Calu3 (cell line): ENCODE data around the gene CPEB2. TPM values are rescaled to one million over a fixed set of nuclear protein-coding genes. Genes with fewer than 3 reads are reported as not detected.

Experiments used
- BruUV-seq: library from RNA; stranded (reverse); fragments of 400-500 nt; replicated peaks from 2 replicates; lab custom pipeline; 2021; lab: Mats Ljungman, UMichigan
- CTCF ChIA-PET: fragments of 300-600 bp; sonication (Branson Sonifier 250); formaldehyde crosslinking; loops from one replicate; lab custom pipeline; 2022; ENCODE audit warnings: antibody characterized with exemption; lab: Charles Lee
- DNase-seq: peaks from one replicate; pipeline ENCODE4 v3.0.0; 2022
- H3K27ac Mint-ChIP-seq: one replicate; pipeline ENCODE4 v1.8.0; 2022; ENCODE audit warnings: mixed read lengths; ENCODE audit not compliant: unreplicated experiment
- H3K27me3 Mint-ChIP-seq: one replicate; pipeline ENCODE4 v1.8.0; 2022; ENCODE audit warnings: mixed read lengths; ENCODE audit not compliant: unreplicated experiment
- H3K36me3 Mint-ChIP-seq: one replicate; pipeline ENCODE4 v1.8.0; 2022; ENCODE audit warnings: mild to moderate bottlenecking, moderate library complexity, mixed read lengths; ENCODE audit not compliant: insufficient read depth, unreplicated experiment
- H3K4me1 Mint-ChIP-seq: one replicate; pipeline ENCODE4 v1.8.0; 2022; ENCODE audit warnings: mild to moderate bottlenecking, low read depth, mixed read lengths; ENCODE audit not compliant: unreplicated experiment
- H3K4me3 Mint-ChIP-seq: one replicate; pipeline ENCODE4 v1.8.0; 2022; ENCODE audit warnings: mild to moderate bottlenecking, low read depth, moderate library complexity, mixed read lengths; ENCODE audit not compliant: unreplicated experiment
- H3K9me3 Mint-ChIP-seq: one replicate; pipeline ENCODE4 v1.8.0; 2022; ENCODE audit warnings: low read depth, mixed read lengths; ENCODE audit not compliant: unreplicated experiment
- intact Hi-C: fragments of 100-400 bp; cut with micrococcal nuclease; formaldehyde crosslinking; loops from one replicate; pipeline ENCODE4 v1.10.0; 2022; ENCODE audit not compliant: unreplicated experiment
- total RNA-seq: library from RNA; stranded (reverse); gene quantifications from 2 replicates; pipeline ENCODE4 v1.2.3, GENCODE V29; 2022
- TF ChIP-seq, protein P1 (sequence below): fragments of 200-600 bp; IDR thresholded peaks from one replicate; pipeline ENCODE4 v1.8.0; 2022; ENCODE audit warnings: antibody characterized with exemption; ENCODE audit not compliant: unreplicated experiment

CPEB2 gene
- total RNA-seq, 1 experiment from 2014 or later, result 7.3 TPM

DNA sequence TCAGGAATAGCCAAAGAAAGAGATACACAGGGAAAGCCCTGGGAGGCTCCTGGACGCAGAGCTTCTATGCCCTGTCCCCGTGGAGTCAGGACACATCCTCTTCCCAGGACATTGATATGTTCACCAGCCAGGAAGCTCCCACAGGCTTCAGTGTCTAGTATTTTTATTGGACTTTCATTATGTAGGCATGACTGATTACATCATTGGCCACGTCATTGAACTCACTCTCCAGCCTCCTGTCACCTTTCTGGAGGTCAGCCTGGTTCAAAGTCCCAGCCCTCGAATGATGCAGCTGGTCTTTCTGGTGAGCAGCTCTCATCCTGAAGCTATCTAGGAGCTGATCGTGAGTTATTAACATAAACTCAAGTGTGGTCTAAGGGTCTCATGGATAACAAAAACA lies 104.1 kb downstream of the CPEB2 start:
- Mint-ChIP-seq H3K4me3 (no peak overlapping the region), H3K27me3 (no peaks in the 10 kb centered on the region), H3K4me1 (no peaks in the 10 kb centered on the region), H3K9me3 (no peaks in the 10 kb centered on the region), H3K27ac (no peak overlapping the region), H3K36me3 (no peaks in the 10 kb centered on the region)
- TF ChIP-seq, protein P1, sequence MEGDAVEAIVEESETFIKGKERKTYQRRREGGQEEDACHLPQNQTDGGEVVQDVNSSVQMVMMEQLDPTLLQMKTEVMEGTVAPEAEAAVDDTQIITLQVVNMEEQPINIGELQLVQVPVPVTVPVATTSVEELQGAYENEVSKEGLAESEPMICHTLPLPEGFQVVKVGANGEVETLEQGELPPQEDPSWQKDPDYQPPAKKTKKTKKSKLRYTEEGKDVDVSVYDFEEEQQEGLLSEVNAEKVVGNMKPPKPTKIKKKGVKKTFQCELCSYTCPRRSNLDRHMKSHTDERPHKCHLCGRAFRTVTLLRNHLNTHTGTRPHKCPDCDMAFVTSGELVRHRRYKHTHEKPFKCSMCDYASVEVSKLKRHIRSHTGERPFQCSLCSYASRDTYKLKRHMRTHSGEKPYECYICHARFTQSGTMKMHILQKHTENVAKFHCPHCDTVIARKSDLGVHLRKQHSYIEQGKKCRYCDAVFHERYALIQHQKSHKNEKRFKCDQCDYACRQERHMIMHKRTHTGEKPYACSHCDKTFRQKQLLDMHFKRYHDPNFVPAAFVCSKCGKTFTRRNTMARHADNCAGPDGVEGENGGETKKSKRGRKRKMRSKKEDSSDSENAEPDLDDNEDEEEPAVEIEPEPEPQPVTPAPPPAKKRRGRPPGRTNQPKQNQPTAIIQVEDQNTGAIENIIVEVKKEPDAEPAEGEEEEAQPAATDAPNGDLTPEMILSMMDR, result no peak
- no peak for DNase-seq
- intact Hi-C loops, result no loop called here
- BruUV-seq, result no TSS peak
- CTCF ChIA-PET, result no interaction called here

DNA sequence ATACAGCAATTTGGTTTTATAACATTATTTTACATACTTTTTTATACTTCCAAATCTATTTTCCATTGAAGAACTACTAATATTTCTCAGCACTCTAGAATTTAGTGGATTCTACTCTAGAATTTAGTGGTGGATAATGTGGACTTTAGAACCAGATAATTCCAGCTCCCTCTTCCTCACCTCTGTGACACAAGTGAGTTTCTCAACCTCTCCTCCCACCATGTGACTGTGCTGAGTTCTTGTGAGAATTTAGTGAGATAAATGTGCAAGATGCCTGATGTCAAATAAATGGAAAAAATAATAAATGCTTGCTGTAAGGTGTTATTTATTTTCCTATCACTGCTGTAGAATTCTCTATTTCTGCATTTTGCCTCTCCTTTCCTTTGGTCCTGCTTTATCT lies 107.3 kb downstream of the CPEB2 start:
- intact Hi-C loops, result no loop called here
- Mint-ChIP-seq H3K4me1 (no peaks in the 10 kb centered on the region), H3K4me3 (no peak overlapping the region), H3K27ac (no peak overlapping the region), H3K9me3 (no peaks in the 10 kb centered on the region), H3K27me3 (no peaks in the 10 kb centered on the region), H3K36me3 (no peaks in the 10 kb centered on the region)
- CTCF ChIA-PET, result no interaction called here
- no peak for DNase-seq
- BruUV-seq, result no TSS peak
- TF ChIP-seq, protein P1, result no peak

DNA sequence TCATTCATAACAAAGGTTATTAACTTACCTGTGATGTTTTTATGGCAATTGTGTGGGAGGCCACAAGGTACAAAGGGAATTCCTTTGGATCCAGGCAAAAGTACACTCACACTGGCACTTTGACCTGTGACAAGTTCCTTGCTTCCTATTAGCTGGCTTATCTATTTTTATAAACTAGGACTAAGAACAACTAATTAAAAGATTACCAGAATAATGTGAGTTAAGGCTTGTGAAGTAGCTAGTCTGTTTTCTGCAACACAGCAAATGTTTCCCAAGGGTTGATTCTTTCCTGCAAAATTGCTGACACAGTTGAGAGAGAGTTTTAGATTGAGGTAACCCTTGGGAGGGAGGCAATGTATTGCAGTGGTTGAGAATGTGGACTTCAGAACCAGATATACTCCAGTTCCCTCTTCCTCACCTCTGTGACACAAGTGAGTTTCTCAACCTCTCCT lies 107.9 kb downstream of the CPEB2 start:
- CTCF ChIA-PET, result no interaction called here

DNA sequence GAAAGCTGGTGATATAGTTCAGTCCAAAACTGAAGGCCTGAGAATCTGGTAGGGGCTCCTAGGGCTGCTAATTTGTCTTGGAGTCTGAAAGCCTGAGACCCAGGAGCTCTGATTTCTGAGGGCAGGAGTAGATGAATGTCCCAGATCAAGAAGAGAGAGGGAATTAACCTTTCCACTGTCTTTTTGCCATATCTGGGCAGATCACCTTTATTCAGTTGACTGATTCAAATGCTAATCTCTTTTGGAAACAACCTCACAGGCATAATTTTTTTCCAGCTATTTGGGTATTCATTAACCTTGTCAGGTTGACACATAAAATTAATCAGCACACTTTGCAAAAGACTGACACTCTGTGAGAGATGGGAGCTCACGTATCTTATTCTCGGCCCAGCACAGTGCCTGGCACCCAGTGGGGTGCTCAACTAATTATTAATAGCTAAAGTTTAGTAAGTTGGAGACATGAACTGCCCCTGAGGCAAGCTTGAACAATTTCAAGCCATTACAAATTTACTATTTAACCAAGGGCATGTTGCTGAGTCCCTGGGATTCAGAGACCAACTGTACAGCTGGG lies 114.3 kb downstream of the CPEB2 start:
- H3K27me3 Mint-ChIP-seq, result peaks cover 8% of the 10 kb centered on the region
- peaks cover 3% of the 10 kb centered on the region for H3K9me3 Mint-ChIP-seq
- CTCF ChIA-PET, result no interaction called here
- H3K4me3 Mint-ChIP-seq, result no peak overlapping the region
- TF ChIP-seq, protein P1, result no peak
- no TSS peak for BruUV-seq
- H3K4me1 Mint-ChIP-seq, result no peaks in the 10 kb centered on the region
- H3K36me3 Mint-ChIP-seq, result no peaks in the 10 kb centered on the region
- no peak overlapping the region for H3K27ac Mint-ChIP-seq
- intact Hi-C loops, result no loop called here
- DNase-seq, result no peak

More for the DNA sequence above, 107.9 kb downstream of the CPEB2 start:
- no peaks in the 10 kb centered on the region for H3K4me1 Mint-ChIP-seq
- no peak overlapping the region for H3K4me3 Mint-ChIP-seq
- H3K27ac Mint-ChIP-seq, result no peak overlapping the region
- H3K27me3 Mint-ChIP-seq, result no peaks in the 10 kb centered on the region
- intact Hi-C loops, result no loop called here
- TF ChIP-seq, protein P1, result no peak
- no peak for DNase-seq
- no peaks in the 10 kb centered on the region for H3K36me3 Mint-ChIP-seq
- BruUV-seq, result no TSS peak
- no peaks in the 10 kb centered on the region for H3K9me3 Mint-ChIP-seq
